WTC11 (cell line): ENCODE measurements around the gene CDK5RAP2. TPM values are rescaled to one million over a fixed set of nuclear protein-coding genes. Genes with fewer than 3 reads are reported as not detected.

Experiments used
- ATAC-seq: fragments of 200-7000 bp; cut with Tn5 transposase; 2 replicates; pipeline ENCODE4 v1.10.0; 2021; ENCODE audit warnings: mild to moderate bottlenecking, moderate library complexity
- CTCF ChIA-PET: fragments of 300-600 bp; sonication (Branson Sonifier 250); formaldehyde crosslinking; loops from one replicate; lab custom pipeline; 2021; ENCODE audit warnings: antibody characterized with exemption; lab: Charles Lee
- POLR2A ChIA-PET: fragments of 350-600 bp; sonication (Branson Sonifier 250); formaldehyde crosslinking; loops from one replicate; lab custom pipeline; 2021; ENCODE audit warnings: antibody characterized with exemption; lab: Charles Lee
- DNase-seq: peaks from one replicate; pipeline ENCODE4 v3.0.0; 2021; ENCODE audit warnings: low spot score
- H3K27ac Mint-ChIP-seq: 2 replicates; pipeline ENCODE4 v1.8.0; 2021; ENCODE audit warnings: mixed read lengths
- H3K27me3 Mint-ChIP-seq: 2 replicates; pipeline ENCODE4 v1.8.0; 2021; ENCODE audit warnings: low read depth, mild to moderate bottlenecking, moderate library complexity, mixed read lengths
- H3K36me3 Mint-ChIP-seq: 2 replicates; pipeline ENCODE4 v1.8.0; 2021; ENCODE audit warnings: mixed read lengths
- H3K4me1 Mint-ChIP-seq: 2 replicates; pipeline ENCODE4 v1.8.0; 2022; ENCODE audit warnings: mixed read lengths
- H3K4me3 Mint-ChIP-seq: 2 replicates; pipeline ENCODE4 v1.8.0; 2021; ENCODE audit warnings: mild to moderate bottlenecking, moderate library complexity, mixed read lengths
- H3K9me3 Mint-ChIP-seq: 2 replicates; pipeline ENCODE4 v1.8.0; 2021; ENCODE audit warnings: mixed read lengths
- ATF1 ChIP-seq: sonication (generic); formaldehyde crosslinking; IDR thresholded peaks from 2 replicates; pipeline ENCODE4 v1.8.1; 2023; ENCODE audit warnings: mild to moderate bottlenecking, moderate library complexity, missing genetic modification reagents
- CBFB ChIP-seq: sonication (generic); formaldehyde crosslinking; IDR thresholded peaks from 2 replicates; pipeline ENCODE4 v1.8.1; 2022; ENCODE audit warnings: mild to moderate bottlenecking, low read depth, missing genetic modification reagents
- ETV6 ChIP-seq: sonication (generic); formaldehyde crosslinking; IDR thresholded peaks from 2 replicates; pipeline ENCODE4 v1.8.1; 2022; ENCODE audit warnings: mild to moderate bottlenecking, missing genetic modification reagents
- FOXP1 ChIP-seq: sonication (generic); formaldehyde crosslinking; IDR thresholded peaks from 2 replicates; pipeline ENCODE4 v1.8.0; 2022; ENCODE audit warnings: missing genetic modification reagents, mild to moderate bottlenecking, moderate library complexity, borderline replicate concordance
- GABPB1 ChIP-seq: sonication (generic); formaldehyde crosslinking; IDR thresholded peaks from 2 replicates; pipeline ENCODE4 v1.8.1; 2023; ENCODE audit warnings: mild to moderate bottlenecking, missing genetic modification reagents
- JAZF1 ChIP-seq: fragments of 250-450 bp; sonication (Bioruptor Pico); IDR thresholded peaks from 2 replicates; pipeline ENCODE4 v1.9.0; 2021; ENCODE audit warnings: moderate library complexity, mild to moderate bottlenecking, inconsistent platforms
- JUN ChIP-seq: sonication (generic); formaldehyde crosslinking; IDR thresholded peaks from 2 replicates; pipeline ENCODE4 v1.8.0; 2023; ENCODE audit warnings: mild to moderate bottlenecking, missing genetic modification reagents
- MXD4 ChIP-seq: fragments of 250-450 bp; sonication (Bioruptor Pico); IDR thresholded peaks from 2 replicates; pipeline ENCODE4 v1.8.0; 2021; ENCODE audit warnings: mild to moderate bottlenecking, moderate library complexity, borderline replicate concordance
- MYBL2 ChIP-seq: sonication (generic); formaldehyde crosslinking; IDR thresholded peaks from 2 replicates; pipeline ENCODE4 v1.8.1; 2023; ENCODE audit warnings: mild to moderate bottlenecking, moderate library complexity, missing genetic modification reagents
- NFATC4 ChIP-seq: fragments of 250-450 bp; sonication (Bioruptor Pico); IDR thresholded peaks from 2 replicates; pipeline ENCODE4 v1.9.0; 2021; ENCODE audit warnings: mild to moderate bottlenecking
- NFE2L1 ChIP-seq: sonication (generic); formaldehyde crosslinking; IDR thresholded peaks from 2 replicates; pipeline ENCODE4 v1.8.1; 2023; ENCODE audit warnings: missing genetic modification reagents
- NFYB ChIP-seq: sonication (generic); formaldehyde crosslinking; conservative IDR thresholded peaks from 2 replicates; pipeline ENCODE4 v1.8.0; 2022; ENCODE audit warnings: low read depth, missing genetic modification reagents
- RELA ChIP-seq: sonication (generic); formaldehyde crosslinking; IDR thresholded peaks from 2 replicates; pipeline ENCODE4 v1.8.1; 2022; ENCODE audit warnings: missing genetic modification reagents, mild to moderate bottlenecking, borderline replicate concordance
- SP1 ChIP-seq: sonication (generic); formaldehyde crosslinking; conservative IDR thresholded peaks from 2 replicates; pipeline ENCODE4 v1.8.1; 2022; ENCODE audit warnings: missing genetic modification reagents
- TCF7 ChIP-seq: sonication (generic); formaldehyde crosslinking; IDR thresholded peaks from 2 replicates; pipeline ENCODE4 v1.8.0; 2022; ENCODE audit warnings: mild to moderate bottlenecking, low read depth, missing genetic modification reagents, moderate library complexity
- TEAD1 ChIP-seq: sonication (generic); formaldehyde crosslinking; IDR thresholded peaks from 2 replicates; pipeline ENCODE4 v1.8.0; 2022; ENCODE audit warnings: mild to moderate bottlenecking, missing genetic modification reagents
- ZBTB21 ChIP-seq: sonication (generic); formaldehyde crosslinking; IDR thresholded peaks from 2 replicates; pipeline ENCODE4 v1.8.1; 2023; ENCODE audit warnings: mild to moderate bottlenecking, missing genetic modification reagents, borderline replicate concordance
- ZNF138 ChIP-seq: sonication (generic); formaldehyde crosslinking; conservative IDR thresholded peaks from 2 replicates; pipeline ENCODE4 v1.8.1; 2022; ENCODE audit warnings: mild to moderate bottlenecking, moderate library complexity, missing genetic modification reagents
- ZNF317 ChIP-seq: sonication (generic); formaldehyde crosslinking; IDR thresholded peaks from 2 replicates; pipeline ENCODE4 v1.8.1; 2023; ENCODE audit warnings: low read depth, mild to moderate bottlenecking, moderate library complexity, missing genetic modification reagents, borderline replicate concordance
- ZNF416 ChIP-seq: fragments of 250-450 bp; sonication (Bioruptor Pico); IDR thresholded peaks from 2 replicates; pipeline ENCODE4 v1.9.0; 2021; ENCODE audit warnings: mild to moderate bottlenecking, inconsistent platforms
- total RNA-seq: library from RNA; stranded (reverse); gene quantifications from 3 replicates; pipeline ENCODE4 v1.2.3, GENCODE V29; 2021
- TF ChIP-seq, protein P1 (sequence below): sonication (generic); formaldehyde crosslinking; IDR thresholded peaks from 2 replicates; pipeline ENCODE4 v1.8.0; 2022; ENCODE audit warnings: mild to moderate bottlenecking, missing genetic modification reagents
- TF ChIP-seq, protein P2 (sequence below): sonication (generic); formaldehyde crosslinking; IDR thresholded peaks from 2 replicates; pipeline ENCODE4 v1.8.0; 2022; ENCODE audit warnings: mild to moderate bottlenecking, missing genetic modification reagents
- TF ChIP-seq, protein P3 (sequence below): sonication (generic); formaldehyde crosslinking; IDR thresholded peaks from 2 replicates; pipeline ENCODE4 v1.8.0; 2023; ENCODE audit warnings: missing genetic modification reagents
- TF ChIP-seq, protein P4 (sequence below): sonication (generic); formaldehyde crosslinking; IDR thresholded peaks from 2 replicates; pipeline ENCODE4 v1.8.0; 2022; ENCODE audit warnings: missing genetic modification reagents
- TF ChIP-seq, protein P5 (sequence below): sonication (generic); formaldehyde crosslinking; IDR thresholded peaks from 2 replicates; pipeline ENCODE4 v1.8.1; 2023; ENCODE audit warnings: mild to moderate bottlenecking, missing genetic modification reagents

Gene CDK5RAP2
- total RNA-seq, 1 experiment from 2014 or later: 48.3 TPM

DNA sequence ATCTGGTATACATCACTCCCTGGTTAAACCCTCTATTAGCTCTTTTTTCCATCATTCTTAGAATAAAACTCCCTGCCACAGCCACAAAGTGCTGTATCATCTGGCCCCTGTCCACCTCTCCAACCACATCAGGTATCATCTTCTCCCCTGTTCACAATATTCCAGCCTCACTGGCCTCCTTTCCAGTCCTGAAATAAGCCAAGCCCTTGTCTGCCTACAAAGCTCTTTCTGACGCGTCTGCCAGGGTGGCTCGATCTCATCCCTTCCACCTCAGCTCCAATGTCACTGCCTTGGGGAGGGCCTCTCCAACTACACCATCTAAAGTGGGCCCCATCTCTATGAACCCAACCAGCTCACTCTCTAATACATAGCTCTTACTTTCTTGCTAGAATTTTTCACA lies 21.5 kb downstream of the CDK5RAP2 start:
- CTCF ChIA-PET: no interaction called here
- H3K27ac Mint-ChIP-seq: no peak overlapping the region
- H3K4me3 Mint-ChIP-seq: no peak overlapping the region
- H3K9me3 Mint-ChIP-seq: no peaks in the 10 kb centered on the region
- no peak for DNase-seq
- no peak for TF ChIP-seq GABPB1 (CRISPR knock-in tag)
- TF ChIP-seq ZNF317: no peak
- no peak for TF ChIP-seq ETV6 (CRISPR knock-in tag)
- no peak for ATAC-seq
- no peaks in the 10 kb centered on the region for H3K4me1 Mint-ChIP-seq
- no peaks in the 10 kb centered on the region for H3K27me3 Mint-ChIP-seq
- POLR2A ChIA-PET: interaction anchor here (0.5 kb wide), 1 partner anchor 21 kb away, joined by 3 read pairs; no protein-coding TSS in a partner anchor
- peaks cover 16% of the 10 kb centered on the region for H3K36me3 Mint-ChIP-seq

DNA sequence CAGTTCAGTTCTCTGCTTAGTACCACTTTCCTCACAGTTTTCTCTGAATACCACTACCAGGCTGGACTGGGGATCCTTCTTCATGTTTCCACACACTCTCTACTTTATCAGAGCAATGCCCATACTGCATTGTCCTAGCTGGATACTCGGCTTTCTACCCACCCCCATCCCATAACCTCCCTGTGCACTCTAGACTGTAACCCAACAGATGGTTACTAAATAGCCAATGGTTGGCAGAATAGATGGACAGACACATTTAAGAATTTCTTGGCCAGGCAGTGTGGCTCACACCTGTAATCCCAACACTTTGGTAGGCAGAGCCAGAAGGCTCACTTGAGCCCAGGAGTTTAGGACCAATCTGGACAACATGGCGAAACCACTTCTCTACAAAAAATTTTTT lies 22.8 kb downstream of the CDK5RAP2 start:
- TF ChIP-seq MYBL2 (no peak), TEAD1 (CRISPR knock-in tag) (no peak), ATF1 (no peak), NFATC4 (no peak), RELA (CRISPR knock-in tag) (no peak), FOXP1 (CRISPR knock-in tag) (no peak), MXD4 (no peak), SP1 (CRISPR knock-in tag) (no peak), JAZF1 (CRISPR knock-in tag) (no peak), TCF7 (CRISPR knock-in tag) (no peak), NFE2L1 (CRISPR knock-in tag) (no peak), ZBTB21 (CRISPR knock-in tag) (no peak), ETV6 (CRISPR knock-in tag) (no peak)
- TF ChIP-seq, protein P1, sequence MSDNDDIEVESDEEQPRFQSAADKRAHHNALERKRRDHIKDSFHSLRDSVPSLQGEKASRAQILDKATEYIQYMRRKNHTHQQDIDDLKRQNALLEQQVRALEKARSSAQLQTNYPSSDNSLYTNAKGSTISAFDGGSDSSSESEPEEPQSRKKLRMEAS: no peak
- TF ChIP-seq, protein P2, sequence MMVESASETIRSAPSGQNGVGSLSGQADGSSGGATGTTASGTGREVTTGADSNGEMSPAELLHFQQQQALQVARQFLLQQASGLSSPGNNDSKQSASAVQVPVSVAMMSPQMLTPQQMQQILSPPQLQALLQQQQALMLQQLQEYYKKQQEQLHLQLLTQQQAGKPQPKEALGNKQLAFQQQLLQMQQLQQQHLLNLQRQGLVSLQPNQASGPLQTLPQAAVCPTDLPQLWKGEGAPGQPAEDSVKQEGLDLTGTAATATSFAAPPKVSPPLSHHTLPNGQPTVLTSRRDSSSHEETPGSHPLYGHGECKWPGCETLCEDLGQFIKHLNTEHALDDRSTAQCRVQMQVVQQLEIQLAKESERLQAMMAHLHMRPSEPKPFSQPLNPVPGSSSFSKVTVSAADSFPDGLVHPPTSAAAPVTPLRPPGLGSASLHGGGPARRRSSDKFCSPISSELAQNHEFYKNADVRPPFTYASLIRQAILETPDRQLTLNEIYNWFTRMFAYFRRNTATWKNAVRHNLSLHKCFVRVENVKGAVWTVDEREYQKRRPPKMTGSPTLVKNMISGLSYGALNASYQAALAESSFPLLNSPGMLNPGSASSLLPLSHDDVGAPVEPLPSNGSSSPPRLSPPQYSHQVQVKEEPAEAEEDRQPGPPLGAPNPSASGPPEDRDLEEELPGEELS (CRISPR knock-in tag): no peak
- TF ChIP-seq, protein P3, sequence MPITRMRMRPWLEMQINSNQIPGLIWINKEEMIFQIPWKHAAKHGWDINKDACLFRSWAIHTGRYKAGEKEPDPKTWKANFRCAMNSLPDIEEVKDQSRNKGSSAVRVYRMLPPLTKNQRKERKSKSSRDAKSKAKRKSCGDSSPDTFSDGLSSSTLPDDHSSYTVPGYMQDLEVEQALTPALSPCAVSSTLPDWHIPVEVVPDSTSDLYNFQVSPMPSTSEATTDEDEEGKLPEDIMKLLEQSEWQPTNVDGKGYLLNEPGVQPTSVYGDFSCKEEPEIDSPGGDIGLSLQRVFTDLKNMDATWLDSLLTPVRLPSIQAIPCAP: no peak
- H3K27ac Mint-ChIP-seq: no peak overlapping the region
- H3K4me3 Mint-ChIP-seq: no peak overlapping the region
- ATAC-seq (no peak), DNase-seq (no peak)
- peaks cover 16% of the 10 kb centered on the region for H3K36me3 Mint-ChIP-seq
- H3K27me3 Mint-ChIP-seq: no peaks in the 10 kb centered on the region
- POLR2A ChIA-PET: no interaction called here
- CTCF ChIA-PET: no interaction called here
- no peaks in the 10 kb centered on the region for H3K9me3 Mint-ChIP-seq
- no peaks in the 10 kb centered on the region for H3K4me1 Mint-ChIP-seq

DNA sequence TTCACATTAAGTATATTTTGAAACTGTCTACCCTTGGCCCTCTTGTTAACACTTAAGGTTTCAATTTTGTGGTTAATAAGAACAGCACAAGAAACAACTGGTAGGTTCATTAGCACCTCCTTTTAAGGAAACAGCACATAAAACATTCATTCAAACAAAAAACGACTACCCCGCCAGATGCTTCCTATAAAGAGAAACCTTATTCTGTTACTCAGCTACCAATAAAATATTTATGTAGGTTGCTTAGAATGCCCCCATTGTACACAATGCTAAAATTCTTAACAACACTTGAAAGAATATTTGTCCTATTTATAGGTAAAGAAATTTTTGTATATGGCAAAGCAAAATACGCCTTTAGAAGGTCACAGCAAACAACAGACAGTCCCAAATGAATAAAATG lies 23.2 kb downstream of the CDK5RAP2 start:
- TF ChIP-seq, protein P4, sequence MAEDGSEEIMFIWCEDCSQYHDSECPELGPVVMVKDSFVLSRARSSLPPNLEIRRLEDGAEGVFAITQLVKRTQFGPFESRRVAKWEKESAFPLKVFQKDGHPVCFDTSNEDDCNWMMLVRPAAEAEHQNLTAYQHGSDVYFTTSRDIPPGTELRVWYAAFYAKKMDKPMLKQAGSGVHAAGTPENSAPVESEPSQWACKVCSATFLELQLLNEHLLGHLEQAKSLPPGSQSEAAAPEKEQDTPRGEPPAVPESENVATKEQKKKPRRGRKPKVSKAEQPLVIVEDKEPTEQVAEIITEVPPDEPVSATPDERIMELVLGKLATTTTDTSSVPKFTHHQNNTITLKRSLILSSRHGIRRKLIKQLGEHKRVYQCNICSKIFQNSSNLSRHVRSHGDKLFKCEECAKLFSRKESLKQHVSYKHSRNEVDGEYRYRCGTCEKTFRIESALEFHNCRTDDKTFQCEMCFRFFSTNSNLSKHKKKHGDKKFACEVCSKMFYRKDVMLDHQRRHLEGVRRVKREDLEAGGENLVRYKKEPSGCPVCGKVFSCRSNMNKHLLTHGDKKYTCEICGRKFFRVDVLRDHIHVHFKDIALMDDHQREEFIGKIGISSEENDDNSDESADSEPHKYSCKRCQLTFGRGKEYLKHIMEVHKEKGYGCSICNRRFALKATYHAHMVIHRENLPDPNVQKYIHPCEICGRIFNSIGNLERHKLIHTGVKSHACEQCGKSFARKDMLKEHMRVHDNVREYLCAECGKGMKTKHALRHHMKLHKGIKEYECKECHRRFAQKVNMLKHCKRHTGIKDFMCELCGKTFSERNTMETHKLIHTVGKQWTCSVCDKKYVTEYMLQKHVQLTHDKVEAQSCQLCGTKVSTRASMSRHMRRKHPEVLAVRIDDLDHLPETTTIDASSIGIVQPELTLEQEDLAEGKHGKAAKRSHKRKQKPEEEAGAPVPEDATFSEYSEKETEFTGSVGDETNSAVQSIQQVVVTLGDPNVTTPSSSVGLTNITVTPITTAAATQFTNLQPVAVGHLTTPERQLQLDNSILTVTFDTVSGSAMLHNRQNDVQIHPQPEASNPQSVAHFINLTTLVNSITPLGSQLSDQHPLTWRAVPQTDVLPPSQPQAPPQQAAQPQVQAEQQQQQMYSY: no peak
- TF ChIP-seq ZNF138: no peak
- no peak for TF ChIP-seq FOXP1 (CRISPR knock-in tag)
- TF ChIP-seq CBFB: no peak
- TF ChIP-seq NFYB: no peak
- TF ChIP-seq, protein P5, sequence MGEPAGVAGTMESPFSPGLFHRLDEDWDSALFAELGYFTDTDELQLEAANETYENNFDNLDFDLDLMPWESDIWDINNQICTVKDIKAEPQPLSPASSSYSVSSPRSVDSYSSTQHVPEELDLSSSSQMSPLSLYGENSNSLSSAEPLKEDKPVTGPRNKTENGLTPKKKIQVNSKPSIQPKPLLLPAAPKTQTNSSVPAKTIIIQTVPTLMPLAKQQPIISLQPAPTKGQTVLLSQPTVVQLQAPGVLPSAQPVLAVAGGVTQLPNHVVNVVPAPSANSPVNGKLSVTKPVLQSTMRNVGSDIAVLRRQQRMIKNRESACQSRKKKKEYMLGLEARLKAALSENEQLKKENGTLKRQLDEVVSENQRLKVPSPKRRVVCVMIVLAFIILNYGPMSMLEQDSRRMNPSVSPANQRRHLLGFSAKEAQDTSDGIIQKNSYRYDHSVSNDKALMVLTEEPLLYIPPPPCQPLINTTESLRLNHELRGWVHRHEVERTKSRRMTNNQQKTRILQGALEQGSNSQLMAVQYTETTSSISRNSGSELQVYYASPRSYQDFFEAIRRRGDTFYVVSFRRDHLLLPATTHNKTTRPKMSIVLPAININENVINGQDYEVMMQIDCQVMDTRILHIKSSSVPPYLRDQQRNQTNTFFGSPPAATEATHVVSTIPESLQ (CRISPR knock-in tag): no peak
- no peak for TF ChIP-seq ZNF416 (CRISPR knock-in tag)
- no peak for TF ChIP-seq JUN (CRISPR knock-in tag)
- POLR2A ChIA-PET: no interaction called here
- H3K4me1 Mint-ChIP-seq: no peaks in the 10 kb centered on the region
- H3K4me3 Mint-ChIP-seq: no peak overlapping the region
- no peaks in the 10 kb centered on the region for H3K27me3 Mint-ChIP-seq
- no peaks in the 10 kb centered on the region for H3K9me3 Mint-ChIP-seq
- H3K27ac Mint-ChIP-seq: no peak overlapping the region
- CTCF ChIA-PET: no interaction called here
- DNase-seq (no peak), ATAC-seq (no peak)
- peaks cover 18% of the 10 kb centered on the region for H3K36me3 Mint-ChIP-seq
